ENCODE data around the gene SASS6.

DNA sequence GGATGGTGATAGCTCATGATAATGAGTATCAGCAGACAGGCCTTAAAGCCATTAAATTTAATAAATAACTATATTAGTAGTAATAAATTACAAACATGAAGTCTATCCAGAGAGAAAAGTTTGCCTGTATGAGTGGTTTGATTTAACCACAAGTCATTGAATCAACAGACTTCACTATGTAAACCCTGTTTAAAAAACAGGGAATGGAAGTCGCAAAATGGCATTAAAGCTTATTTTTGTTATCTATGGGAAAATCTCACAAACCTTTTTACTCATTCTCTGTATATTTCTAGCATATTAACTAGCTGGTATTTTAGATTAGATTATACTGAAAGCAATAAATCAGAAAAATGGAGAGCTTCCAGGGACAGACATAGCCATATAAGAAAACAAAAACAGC is 45.3 kb downstream of the SASS6 start:
- TF ChIP-seq, protein P1, sequence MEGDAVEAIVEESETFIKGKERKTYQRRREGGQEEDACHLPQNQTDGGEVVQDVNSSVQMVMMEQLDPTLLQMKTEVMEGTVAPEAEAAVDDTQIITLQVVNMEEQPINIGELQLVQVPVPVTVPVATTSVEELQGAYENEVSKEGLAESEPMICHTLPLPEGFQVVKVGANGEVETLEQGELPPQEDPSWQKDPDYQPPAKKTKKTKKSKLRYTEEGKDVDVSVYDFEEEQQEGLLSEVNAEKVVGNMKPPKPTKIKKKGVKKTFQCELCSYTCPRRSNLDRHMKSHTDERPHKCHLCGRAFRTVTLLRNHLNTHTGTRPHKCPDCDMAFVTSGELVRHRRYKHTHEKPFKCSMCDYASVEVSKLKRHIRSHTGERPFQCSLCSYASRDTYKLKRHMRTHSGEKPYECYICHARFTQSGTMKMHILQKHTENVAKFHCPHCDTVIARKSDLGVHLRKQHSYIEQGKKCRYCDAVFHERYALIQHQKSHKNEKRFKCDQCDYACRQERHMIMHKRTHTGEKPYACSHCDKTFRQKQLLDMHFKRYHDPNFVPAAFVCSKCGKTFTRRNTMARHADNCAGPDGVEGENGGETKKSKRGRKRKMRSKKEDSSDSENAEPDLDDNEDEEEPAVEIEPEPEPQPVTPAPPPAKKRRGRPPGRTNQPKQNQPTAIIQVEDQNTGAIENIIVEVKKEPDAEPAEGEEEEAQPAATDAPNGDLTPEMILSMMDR (conservative IDR thresholded peaks at IDR 0.05; ENCODE audit: low read length): no peak
- no peak for TF ChIP-seq EZH2phosphoT487 (IDR thresholded peaks at IDR 0.05; ENCODE audit: borderline replicate concordance)
